ENCODE measurements around the gene SLC6A18.

SLC6A18 gene

GRCh38 chr5:1225081-1225480 lies at the start of gene SLC6A18:
TSS of gene SLC6A18 (plus strand) at chr5:1225381. CDS start at chr5:1225478, 97 bp downstream.
- DNase-seq (ENCODE audit: low read depth): no peak

- no peak for DNase-seq (ENCODE audit: low read depth)
Observed at GRCh38 chr5:1175801-1176472, 49.2 kb upstream of the SLC6A18 start.

- DNase-seq (ENCODE audit: low read depth): no peak
Observed at GRCh38 chr5:1176473-1177391, 48.4 kb upstream of the SLC6A18 start.

GRCh38 chr5:1177826-1178528 lies 47.2 kb upstream of the SLC6A18 start:
- no peak for DNase-seq (ENCODE audit: low read depth)

GRCh38 chr5:1178529-1179382 lies 46.4 kb upstream of the SLC6A18 start:
- DNase-seq (ENCODE audit: low read depth): no peak

- DNase-seq (ENCODE audit: low read depth): no peak
Observed at GRCh38 chr5:1179383-1179715, 45.8 kb upstream of the SLC6A18 start.

GRCh38 chr5:1180096-1180495 lies 45.1 kb upstream of the SLC6A18 start:
- no peak for DNase-seq (ENCODE audit: low read depth)

- no peak for DNase-seq (ENCODE audit: low read depth)
Observed at GRCh38 chr5:1180841-1181271, 44.3 kb upstream of the SLC6A18 start.

GRCh38 chr5:1181451-1182359 lies 43.5 kb upstream of the SLC6A18 start:
- no peak for DNase-seq (ENCODE audit: low read depth)

- DNase-seq (ENCODE audit: low read depth): no peak
Observed at GRCh38 chr5:1182360-1182632, 42.9 kb upstream of the SLC6A18 start.

GRCh38 chr5:1182633-1183423 lies 42.4 kb upstream of the SLC6A18 start:
- DNase-seq (ENCODE audit: low read depth): no peak

- no peak for DNase-seq (ENCODE audit: low read depth)
Observed at GRCh38 chr5:1183424-1184162, 41.6 kb upstream of the SLC6A18 start.

- no peak for DNase-seq (ENCODE audit: low read depth)
Observed at GRCh38 chr5:1184163-1184470, 41.1 kb upstream of the SLC6A18 start.

- no peak for DNase-seq (ENCODE audit: low read depth)
Observed at GRCh38 chr5:1184481-1184880, 40.7 kb upstream of the SLC6A18 start.

GRCh38 chr5:1185038-1185627 lies 40.0 kb upstream of the SLC6A18 start:
- no peak for DNase-seq (ENCODE audit: low read depth)

GRCh38 chr5:1185629-1186350 lies 39.4 kb upstream of the SLC6A18 start:
- DNase-seq (ENCODE audit: low read depth): no peak

- DNase-seq (ENCODE audit: low read depth): no peak
Observed at GRCh38 chr5:1186351-1187233, 38.6 kb upstream of the SLC6A18 start.

Data from stimulated activated CD8-positive, alpha-beta memory T cell treated with anti-CD3 and anti-CD28 coated beads, Interleukin-15, amount 100 ng/mL, for 1 hour (primary cell).